Osteoblast (primary cell): Measurements from ENCODE around the gene CCND3. TPM values are rescaled to one million over a fixed set of nuclear protein-coding genes. Genes with fewer than 3 reads are reported as not detected.

Source experiments
- DNase-seq: peaks from one replicate; pipeline ENCODE4 v3.0.0; 2011; ENCODE audit warnings: low spot score, mixed read lengths; ENCODE audit not compliant: insufficient read length; ENCODE audit errors: missing footprints
- H2AFZ ChIP-seq: 2 replicates; pipeline ENCODE4 v1.6.0; 2011; ENCODE audit warnings: mild to moderate bottlenecking, low read length
- H3K27ac ChIP-seq: 2 replicates; pipeline ENCODE4 v1.5.1; 2011; ENCODE audit warnings: mild to moderate bottlenecking, low read depth, low read length, moderate library complexity
- H3K27me3 ChIP-seq: 2 replicates; pipeline ENCODE4 v1.6.0; 2012; ENCODE audit warnings: mild to moderate bottlenecking, control low read depth, inconsistent platforms, low read length, moderate library complexity; ENCODE audit not compliant: insufficient read depth
- H3K36me3 ChIP-seq: 2 replicates; pipeline ENCODE4 v1.5.1; 2011; ENCODE audit warnings: mild to moderate bottlenecking, low read length, control low read depth, moderate library complexity; ENCODE audit not compliant: insufficient read depth
- H3K4me1 ChIP-seq: 2 replicates; pipeline ENCODE4 v1.5.1; 2011; ENCODE audit warnings: mild to moderate bottlenecking, low read length, control low read depth, moderate library complexity; ENCODE audit not compliant: insufficient read depth
- H3K4me2 ChIP-seq: 2 replicates; pipeline ENCODE4 v1.6.0; 2011; ENCODE audit warnings: mild to moderate bottlenecking, low read length; ENCODE audit not compliant: insufficient read depth
- H3K4me3 ChIP-seq: fragments of 200-600 bp; sonication (generic); 3 replicates; pipeline ENCODE4 v1.5.1; 2012; ENCODE audit warnings: mild to moderate bottlenecking, low read length, inconsistent platforms; ENCODE audit not compliant: insufficient read depth
- H3K79me2 ChIP-seq: 2 replicates; pipeline ENCODE4 v1.6.0; 2012; ENCODE audit warnings: mild to moderate bottlenecking, low read length, control low read depth, inconsistent platforms; ENCODE audit not compliant: insufficient read depth
- H3K9me3 ChIP-seq: 2 replicates; pipeline ENCODE4 v1.5.1; 2011; ENCODE audit warnings: low read depth, low read length, control low read depth
- H4K20me1 ChIP-seq: 2 replicates; pipeline ENCODE4 v1.6.0; 2012; ENCODE audit warnings: mild to moderate bottlenecking, low read length, control low read depth; ENCODE audit not compliant: insufficient read depth
- CTCF ChIP-seq: IDR thresholded peaks from 2 replicates; pipeline ENCODE4 v1.5.1; 2011; ENCODE audit warnings: mild to moderate bottlenecking, low read depth, low read length, moderate library complexity; ENCODE audit errors: extremely low read depth
- total RNA-seq: library from RNA; depleted of rRNA; stranded (reverse); fragments of >200 nt; gene quantifications from 2 replicates; pipeline ENCODE4 v1.2.3, GENCODE V29; 2012

Gene CCND3
- total RNA-seq, 1 donor: 21.0 TPM

DNA sequence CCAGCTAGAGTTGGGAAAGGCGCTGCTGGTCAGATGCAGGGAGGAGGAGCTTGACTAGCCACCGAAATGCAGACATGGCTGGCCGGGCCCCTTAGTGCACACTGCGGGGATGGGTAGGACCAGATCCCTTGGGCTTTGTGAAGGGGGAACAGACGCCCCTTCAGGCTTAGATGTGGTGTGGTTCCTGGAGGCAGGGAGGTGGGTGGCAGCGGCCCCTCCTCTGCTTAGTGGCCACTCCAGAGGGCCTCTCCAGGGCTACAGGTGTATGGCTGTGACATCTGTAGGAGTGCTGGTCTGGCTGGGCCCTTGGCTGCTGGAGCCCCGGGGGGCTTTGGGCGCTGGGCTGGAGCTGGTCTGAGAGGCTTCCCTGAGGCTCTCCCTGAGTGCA is 5.9 kb downstream of the CCND3 start:
- Histone ChIP-seq H2AFZ (no peak overlapping the region), H3K4me3 (no peak overlapping the region), H3K27me3 (no peaks in the 10 kb centered on the region), H3K79me2 (peaks cover 42% of the 10 kb centered on the region), H4K20me1 (peaks cover 48% of the 10 kb centered on the region), H3K27ac (peak overlapping the region; percentile 42), H3K4me2 (no peak overlapping the region), H3K4me1 (peaks cover 44% of the 10 kb centered on the region), H3K36me3 (peaks cover 66% of the 10 kb centered on the region), H3K9me3 (no peaks in the 10 kb centered on the region)
- no peak for TF ChIP-seq CTCF
- no peak for DNase-seq

DNA sequence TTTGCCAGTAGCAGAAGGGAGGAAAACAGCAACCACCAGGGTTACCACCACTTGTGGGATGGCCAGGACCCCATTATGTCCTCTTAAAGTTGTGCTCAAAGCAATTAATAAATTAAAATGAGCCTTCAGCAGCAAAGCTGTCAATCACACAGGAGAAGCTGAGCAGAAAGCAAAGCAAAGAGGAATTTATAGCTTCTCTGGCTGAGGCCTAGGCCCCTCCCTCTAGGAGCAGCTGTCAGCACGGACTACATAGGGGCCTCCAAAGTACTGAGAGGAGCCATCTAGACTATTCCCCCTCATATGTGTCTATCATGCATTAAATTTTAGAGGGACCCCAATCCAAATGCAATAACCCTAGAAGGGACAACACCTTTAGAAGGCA is 6.4 kb downstream of the CCND3 start:
- H3K4me2 ChIP-seq: no peak overlapping the region
- H3K27ac ChIP-seq: no peak overlapping the region
- no peak for DNase-seq
- peaks cover 46% of the 10 kb centered on the region for H4K20me1 ChIP-seq
- peaks cover 37% of the 10 kb centered on the region for H3K79me2 ChIP-seq
- H3K9me3 ChIP-seq: no peaks in the 10 kb centered on the region
- peaks cover 40% of the 10 kb centered on the region for H3K4me1 ChIP-seq
- TF ChIP-seq CTCF: no peak
- no peak overlapping the region for H2AFZ ChIP-seq
- H3K36me3 ChIP-seq: peaks cover 71% of the 10 kb centered on the region
- no peak overlapping the region for H3K4me3 ChIP-seq
- H3K27me3 ChIP-seq: no peaks in the 10 kb centered on the region

- no peaks in the 10 kb centered on the region for H3K27me3 ChIP-seq
- H2AFZ ChIP-seq: no peak overlapping the region
- DNase-seq: no peak
- H3K36me3 ChIP-seq: peaks cover 78% of the 10 kb centered on the region
- no peak overlapping the region for H3K4me3 ChIP-seq
- TF ChIP-seq CTCF: no peak
- H3K9me3 ChIP-seq: no peaks in the 10 kb centered on the region
- peaks cover 41% of the 10 kb centered on the region for H4K20me1 ChIP-seq
- H3K27ac ChIP-seq: no peak overlapping the region
- H3K79me2 ChIP-seq: peaks cover 31% of the 10 kb centered on the region
- H3K4me2 ChIP-seq: no peak overlapping the region
- H3K4me1 ChIP-seq: peaks cover 33% of the 10 kb centered on the region
These were observed 7.1 kb downstream of the CCND3 start for GRCh38 chr6:41934278-41935192.

GRCh38 chr6:41932378-41932777 is 9.2 kb downstream of the CCND3 start:
- Histone ChIP-seq H4K20me1 (peaks cover 36% of the 10 kb centered on the region), H3K4me2 (no peak overlapping the region), H3K36me3 (peaks cover 92% of the 10 kb centered on the region)

More at GRCh38 chr6:41932378-41932777, 9.2 kb downstream of the CCND3 start:
- Histone ChIP-seq H3K79me2 (peaks cover 23% of the 10 kb centered on the region), H3K9me3 (no peaks in the 10 kb centered on the region), H3K27me3 (no peaks in the 10 kb centered on the region), H3K4me3 (no peak overlapping the region), H2AFZ (no peak overlapping the region), H3K27ac (no peak overlapping the region), H3K4me1 (peaks cover 19% of the 10 kb centered on the region)
- no peak for TF ChIP-seq CTCF
- DNase-seq: no peak
